Measurements from ENCODE around the gene SDK1.

SDK1 gene

DNA sequence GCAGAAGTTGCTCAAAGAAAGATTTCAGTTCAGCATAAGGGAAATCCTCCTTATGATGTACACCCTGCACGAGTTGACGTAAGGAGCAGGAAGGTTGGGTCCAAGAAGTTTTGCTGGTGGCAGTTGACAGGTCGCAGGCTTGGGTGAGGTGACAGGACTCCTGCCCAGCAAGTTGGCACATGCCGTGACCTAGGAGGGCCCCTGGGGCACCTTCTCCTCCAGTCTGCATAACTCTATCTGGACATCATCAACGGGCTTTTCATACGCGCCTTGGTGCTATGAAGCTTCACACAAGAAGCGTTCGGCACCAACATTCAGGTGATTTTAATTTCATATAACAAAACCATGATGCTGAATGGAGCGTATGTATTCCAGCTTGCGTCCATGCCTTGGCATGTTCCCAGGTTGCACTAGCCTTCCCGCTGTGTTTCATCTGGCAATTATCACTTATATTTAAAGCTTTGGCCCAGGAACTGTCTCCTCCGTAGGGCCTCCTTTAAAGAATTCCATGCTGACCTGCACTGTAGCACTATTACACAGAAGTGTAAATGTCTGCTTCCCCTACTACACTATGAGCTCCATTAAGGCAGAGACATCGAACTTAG is 729.4 kb downstream of the SDK1 start:
- DNase-seq (ENCODE audit: low read depth), result no peak

DNA sequence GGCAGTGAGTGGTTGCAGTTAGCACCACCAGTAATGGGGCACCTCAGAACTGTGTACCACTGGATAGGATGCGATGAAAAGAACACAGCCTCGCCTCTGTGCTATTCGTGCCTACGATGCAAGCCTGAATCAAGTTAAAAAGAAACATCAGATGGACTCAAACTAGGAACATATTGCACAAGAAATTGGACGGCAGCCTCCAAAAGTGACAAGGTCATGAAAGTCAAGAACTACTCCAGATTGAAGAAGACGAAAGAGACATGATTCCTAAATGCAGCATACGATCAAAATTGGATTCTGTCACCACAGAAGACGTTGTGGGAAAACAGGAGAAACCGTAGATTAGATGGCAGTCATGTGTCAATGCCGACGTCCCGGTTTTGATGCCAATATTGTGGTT is 732.9 kb downstream of the SDK1 start:
- DNase-seq (ENCODE audit: low read depth), result no peak
- TF ChIP-seq, protein P1, sequence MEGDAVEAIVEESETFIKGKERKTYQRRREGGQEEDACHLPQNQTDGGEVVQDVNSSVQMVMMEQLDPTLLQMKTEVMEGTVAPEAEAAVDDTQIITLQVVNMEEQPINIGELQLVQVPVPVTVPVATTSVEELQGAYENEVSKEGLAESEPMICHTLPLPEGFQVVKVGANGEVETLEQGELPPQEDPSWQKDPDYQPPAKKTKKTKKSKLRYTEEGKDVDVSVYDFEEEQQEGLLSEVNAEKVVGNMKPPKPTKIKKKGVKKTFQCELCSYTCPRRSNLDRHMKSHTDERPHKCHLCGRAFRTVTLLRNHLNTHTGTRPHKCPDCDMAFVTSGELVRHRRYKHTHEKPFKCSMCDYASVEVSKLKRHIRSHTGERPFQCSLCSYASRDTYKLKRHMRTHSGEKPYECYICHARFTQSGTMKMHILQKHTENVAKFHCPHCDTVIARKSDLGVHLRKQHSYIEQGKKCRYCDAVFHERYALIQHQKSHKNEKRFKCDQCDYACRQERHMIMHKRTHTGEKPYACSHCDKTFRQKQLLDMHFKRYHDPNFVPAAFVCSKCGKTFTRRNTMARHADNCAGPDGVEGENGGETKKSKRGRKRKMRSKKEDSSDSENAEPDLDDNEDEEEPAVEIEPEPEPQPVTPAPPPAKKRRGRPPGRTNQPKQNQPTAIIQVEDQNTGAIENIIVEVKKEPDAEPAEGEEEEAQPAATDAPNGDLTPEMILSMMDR (conservative IDR thresholded peaks at IDR 0.05; ENCODE audit: low read length), result no peak
- no peak overlapping the region for H3K4me3 ChIP-seq (ENCODE audit: low read length)

More for the DNA sequence above, 729.4 kb downstream of the SDK1 start:
- TF ChIP-seq, protein P1 (conservative IDR thresholded peaks at IDR 0.05; ENCODE audit: low read length), result no peak
- no peak overlapping the region for H3K4me3 ChIP-seq (ENCODE audit: low read length)

DNA sequence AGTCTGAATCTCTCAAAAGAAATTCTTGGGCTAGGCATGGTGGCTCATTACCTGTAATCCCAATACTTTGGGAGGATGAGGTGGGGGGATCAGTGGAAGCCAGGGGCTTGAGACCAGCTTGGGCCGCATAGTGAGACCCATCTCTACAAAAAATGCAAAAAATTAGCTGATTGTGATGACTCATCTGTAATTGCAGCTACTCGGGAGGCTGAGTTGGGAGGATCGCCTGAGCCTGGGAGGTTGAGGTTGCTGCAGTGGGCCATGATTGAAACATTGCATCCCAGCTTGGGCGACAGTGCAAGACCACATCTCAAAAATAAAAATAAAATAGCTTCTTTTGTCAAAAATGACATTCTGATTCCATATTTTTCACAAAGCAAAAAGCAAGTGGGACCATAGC is 736.3 kb downstream of the SDK1 start:
- TF ChIP-seq, protein P1 (conservative IDR thresholded peaks at IDR 0.05; ENCODE audit: low read length), result no peak
- no peak overlapping the region for H3K4me3 ChIP-seq (ENCODE audit: low read length)
- DNase-seq (ENCODE audit: low read depth), result no peak

DNA sequence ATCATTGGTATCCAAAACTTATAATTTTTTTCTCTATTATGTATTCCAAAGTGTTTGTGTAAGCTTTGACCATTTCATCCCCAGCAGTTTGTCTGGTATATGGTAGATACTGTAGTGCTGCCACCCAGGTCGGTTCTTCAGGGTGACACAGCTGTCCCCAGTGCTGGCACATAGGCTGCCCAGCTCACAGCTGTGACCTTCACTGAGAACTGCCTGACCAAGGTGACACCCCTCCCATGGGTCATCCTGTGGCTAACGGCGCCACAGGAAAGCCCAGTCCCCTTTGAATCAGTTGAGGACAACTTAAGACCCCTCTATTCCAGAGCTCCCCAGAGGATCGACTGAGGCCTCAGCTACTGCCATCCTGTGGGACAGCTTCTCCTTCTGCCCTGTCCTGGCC is 736.8 kb downstream of the SDK1 start:
- TF ChIP-seq, protein P1 (conservative IDR thresholded peaks at IDR 0.05; ENCODE audit: low read length), result no peak
- no peak overlapping the region for H3K4me3 ChIP-seq (ENCODE audit: low read length)
- no peak for DNase-seq (ENCODE audit: low read depth)

DNA sequence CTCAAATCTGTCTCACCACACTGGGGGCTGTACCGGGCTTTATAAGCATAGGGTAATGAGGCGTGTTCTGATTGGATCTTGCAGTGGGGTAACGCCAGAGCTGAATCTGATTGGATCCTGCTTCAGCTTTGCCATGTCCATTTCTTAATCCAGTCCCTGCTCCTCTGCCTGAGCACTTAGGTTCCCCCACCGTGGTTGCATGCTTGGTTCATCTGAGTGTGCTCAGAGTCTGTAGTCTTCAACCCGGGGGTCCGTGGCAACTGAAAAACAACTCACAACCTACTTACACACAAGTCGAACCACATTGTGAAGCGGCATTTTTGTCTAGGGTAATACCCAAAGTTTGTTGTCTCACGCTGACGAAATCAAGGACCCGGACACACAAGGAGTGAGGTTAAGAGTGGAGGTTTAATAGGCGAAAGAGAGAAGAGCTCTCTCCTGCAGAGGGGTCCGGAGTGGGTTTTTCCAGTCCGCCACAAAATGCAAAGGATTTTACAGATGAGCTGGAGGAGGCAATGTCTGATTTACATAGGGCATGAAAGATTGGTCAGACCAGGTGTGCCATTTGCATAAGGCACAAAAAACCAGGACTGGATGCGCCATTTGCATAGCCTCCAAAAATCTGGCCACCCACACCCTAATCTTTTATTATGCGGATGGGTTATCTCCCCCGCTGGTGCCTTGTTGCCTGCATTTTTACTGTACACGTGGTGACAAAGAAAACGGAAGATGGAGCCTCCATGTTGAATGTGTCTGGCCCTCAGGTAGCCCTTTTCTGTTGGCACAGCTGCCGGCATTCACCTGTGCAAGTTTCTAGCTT is 739.3 kb downstream of the SDK1 start:
- TF ChIP-seq, protein P1 (conservative IDR thresholded peaks at IDR 0.05; ENCODE audit: low read length), result no peak
- H3K4me3 ChIP-seq (ENCODE audit: low read length), result no peak overlapping the region
- DNase-seq (ENCODE audit: low read depth), result no peak

DNA sequence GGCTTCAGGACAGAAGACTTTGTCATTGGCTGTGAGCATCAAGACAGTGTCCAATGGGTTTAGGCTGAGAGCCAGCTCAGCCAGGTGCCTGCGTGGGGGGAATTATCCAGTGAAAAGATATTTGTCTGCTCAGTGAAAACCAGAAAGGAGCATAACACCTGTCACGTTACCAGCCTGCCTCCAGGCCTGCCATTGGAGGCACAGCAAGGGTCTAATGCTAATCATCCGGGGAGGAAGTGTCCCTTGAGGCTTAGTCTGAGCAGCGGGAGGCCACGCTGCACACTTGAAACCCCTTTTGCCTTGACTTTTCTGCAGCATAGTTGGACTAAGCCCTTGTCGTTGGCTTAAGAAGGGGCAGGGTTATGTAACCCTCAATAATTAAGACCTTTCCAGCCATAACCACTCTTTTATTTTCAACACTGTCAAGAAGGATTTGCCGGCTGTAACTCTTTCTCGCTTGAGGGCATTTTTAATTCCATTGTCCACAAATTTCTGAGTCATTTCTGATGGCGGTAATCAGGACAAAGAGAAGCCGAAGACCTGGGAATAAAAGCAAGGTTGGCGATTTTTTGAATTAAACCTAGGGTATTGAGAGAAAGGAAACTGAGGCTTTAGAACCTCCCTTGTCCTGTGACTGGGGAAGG is 741.5 kb downstream of the SDK1 start:
- no peak overlapping the region for H3K4me3 ChIP-seq (ENCODE audit: low read length)
- DNase-seq (ENCODE audit: low read depth), result no peak
- TF ChIP-seq, protein P1 (conservative IDR thresholded peaks at IDR 0.05; ENCODE audit: low read length), result no peak

All from AG10803 (cell line).